ENCODE data around the gene BTBD2.

DNA sequence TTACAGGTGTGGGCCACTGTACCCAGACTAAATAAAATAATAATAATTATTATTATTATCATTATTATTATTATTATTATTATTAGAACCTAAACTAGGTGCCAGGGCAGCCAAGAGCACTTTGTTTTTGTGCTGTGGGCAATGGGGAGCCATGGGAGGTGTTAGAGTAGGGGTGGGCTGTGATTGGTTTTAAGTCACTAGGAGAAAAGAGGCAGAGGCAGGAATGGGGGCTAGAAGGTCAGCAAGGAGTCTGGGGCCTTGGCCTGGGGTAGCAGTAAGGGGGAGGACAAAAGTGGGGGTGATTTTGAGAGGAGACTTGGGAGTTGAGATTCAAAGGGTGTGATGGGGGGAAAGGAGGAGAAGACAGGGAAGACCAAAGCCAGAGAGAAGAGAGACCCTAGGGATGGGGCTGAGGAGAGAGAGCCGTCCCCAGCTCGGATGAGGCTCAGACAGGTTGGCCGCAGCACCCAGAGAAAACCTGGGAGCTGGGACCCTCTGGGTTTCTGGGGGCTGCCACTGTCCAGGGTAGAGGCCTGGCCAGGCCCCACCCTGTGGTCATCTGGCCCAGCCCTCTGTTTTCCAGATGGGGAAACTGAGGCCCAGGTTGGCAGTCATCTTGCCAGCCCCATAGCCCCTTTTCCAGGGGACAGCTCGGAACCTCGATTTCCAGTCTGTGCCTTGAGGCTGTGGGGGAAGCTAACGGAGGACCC, 17.8 kb upstream of the BTBD2 start:
- TF ChIP-seq POLR2AphosphoS5 (IDR thresholded peaks at IDR 0.05; ENCODE audit: low read depth) (no peak), EZH2phosphoT487 (IDR thresholded peaks at IDR 0.05; ENCODE audit: unreplicated experiment) (no peak), EZH2 (IDR thresholded peaks at IDR 0.05; ENCODE audit: low read depth, unreplicated experiment) (no peak), NANOG (IDR thresholded peaks at IDR 0.05; ENCODE audit: borderline replicate concordance) (no peak), ZNF331 (CRISPR knock-in tag; IDR thresholded peaks at IDR 0.05; ENCODE audit: low read depth) (no peak), JUNB (IDR thresholded peaks at IDR 0.05; ENCODE audit: unreplicated experiment) (no peak), CREB1 (CRISPR knock-in tag; IDR thresholded peaks at IDR 0.05; ENCODE audit: low read depth) (no peak)
- TF ChIP-seq, protein P1, sequence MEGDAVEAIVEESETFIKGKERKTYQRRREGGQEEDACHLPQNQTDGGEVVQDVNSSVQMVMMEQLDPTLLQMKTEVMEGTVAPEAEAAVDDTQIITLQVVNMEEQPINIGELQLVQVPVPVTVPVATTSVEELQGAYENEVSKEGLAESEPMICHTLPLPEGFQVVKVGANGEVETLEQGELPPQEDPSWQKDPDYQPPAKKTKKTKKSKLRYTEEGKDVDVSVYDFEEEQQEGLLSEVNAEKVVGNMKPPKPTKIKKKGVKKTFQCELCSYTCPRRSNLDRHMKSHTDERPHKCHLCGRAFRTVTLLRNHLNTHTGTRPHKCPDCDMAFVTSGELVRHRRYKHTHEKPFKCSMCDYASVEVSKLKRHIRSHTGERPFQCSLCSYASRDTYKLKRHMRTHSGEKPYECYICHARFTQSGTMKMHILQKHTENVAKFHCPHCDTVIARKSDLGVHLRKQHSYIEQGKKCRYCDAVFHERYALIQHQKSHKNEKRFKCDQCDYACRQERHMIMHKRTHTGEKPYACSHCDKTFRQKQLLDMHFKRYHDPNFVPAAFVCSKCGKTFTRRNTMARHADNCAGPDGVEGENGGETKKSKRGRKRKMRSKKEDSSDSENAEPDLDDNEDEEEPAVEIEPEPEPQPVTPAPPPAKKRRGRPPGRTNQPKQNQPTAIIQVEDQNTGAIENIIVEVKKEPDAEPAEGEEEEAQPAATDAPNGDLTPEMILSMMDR (conservative IDR thresholded peaks at IDR 0.05; ENCODE audit: low read depth in 2 of 2) = no peak
- TF ChIP-seq, protein P2, sequence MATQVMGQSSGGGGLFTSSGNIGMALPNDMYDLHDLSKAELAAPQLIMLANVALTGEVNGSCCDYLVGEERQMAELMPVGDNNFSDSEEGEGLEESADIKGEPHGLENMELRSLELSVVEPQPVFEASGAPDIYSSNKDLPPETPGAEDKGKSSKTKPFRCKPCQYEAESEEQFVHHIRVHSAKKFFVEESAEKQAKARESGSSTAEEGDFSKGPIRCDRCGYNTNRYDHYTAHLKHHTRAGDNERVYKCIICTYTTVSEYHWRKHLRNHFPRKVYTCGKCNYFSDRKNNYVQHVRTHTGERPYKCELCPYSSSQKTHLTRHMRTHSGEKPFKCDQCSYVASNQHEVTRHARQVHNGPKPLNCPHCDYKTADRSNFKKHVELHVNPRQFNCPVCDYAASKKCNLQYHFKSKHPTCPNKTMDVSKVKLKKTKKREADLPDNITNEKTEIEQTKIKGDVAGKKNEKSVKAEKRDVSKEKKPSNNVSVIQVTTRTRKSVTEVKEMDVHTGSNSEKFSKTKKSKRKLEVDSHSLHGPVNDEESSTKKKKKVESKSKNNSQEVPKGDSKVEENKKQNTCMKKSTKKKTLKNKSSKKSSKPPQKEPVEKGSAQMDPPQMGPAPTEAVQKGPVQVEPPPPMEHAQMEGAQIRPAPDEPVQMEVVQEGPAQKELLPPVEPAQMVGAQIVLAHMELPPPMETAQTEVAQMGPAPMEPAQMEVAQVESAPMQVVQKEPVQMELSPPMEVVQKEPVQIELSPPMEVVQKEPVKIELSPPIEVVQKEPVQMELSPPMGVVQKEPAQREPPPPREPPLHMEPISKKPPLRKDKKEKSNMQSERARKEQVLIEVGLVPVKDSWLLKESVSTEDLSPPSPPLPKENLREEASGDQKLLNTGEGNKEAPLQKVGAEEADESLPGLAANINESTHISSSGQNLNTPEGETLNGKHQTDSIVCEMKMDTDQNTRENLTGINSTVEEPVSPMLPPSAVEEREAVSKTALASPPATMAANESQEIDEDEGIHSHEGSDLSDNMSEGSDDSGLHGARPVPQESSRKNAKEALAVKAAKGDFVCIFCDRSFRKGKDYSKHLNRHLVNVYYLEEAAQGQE (IDR thresholded peaks at IDR 0.05; ENCODE audit: unreplicated experiment) = no peak
- TF ChIP-seq, protein P3, sequence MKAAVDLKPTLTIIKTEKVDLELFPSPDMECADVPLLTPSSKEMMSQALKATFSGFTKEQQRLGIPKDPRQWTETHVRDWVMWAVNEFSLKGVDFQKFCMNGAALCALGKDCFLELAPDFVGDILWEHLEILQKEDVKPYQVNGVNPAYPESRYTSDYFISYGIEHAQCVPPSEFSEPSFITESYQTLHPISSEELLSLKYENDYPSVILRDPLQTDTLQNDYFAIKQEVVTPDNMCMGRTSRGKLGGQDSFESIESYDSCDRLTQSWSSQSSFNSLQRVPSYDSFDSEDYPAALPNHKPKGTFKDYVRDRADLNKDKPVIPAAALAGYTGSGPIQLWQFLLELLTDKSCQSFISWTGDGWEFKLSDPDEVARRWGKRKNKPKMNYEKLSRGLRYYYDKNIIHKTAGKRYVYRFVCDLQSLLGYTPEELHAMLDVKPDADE (IDR thresholded peaks at IDR 0.05) = no peak
- TF ChIP-seq, protein P4, sequence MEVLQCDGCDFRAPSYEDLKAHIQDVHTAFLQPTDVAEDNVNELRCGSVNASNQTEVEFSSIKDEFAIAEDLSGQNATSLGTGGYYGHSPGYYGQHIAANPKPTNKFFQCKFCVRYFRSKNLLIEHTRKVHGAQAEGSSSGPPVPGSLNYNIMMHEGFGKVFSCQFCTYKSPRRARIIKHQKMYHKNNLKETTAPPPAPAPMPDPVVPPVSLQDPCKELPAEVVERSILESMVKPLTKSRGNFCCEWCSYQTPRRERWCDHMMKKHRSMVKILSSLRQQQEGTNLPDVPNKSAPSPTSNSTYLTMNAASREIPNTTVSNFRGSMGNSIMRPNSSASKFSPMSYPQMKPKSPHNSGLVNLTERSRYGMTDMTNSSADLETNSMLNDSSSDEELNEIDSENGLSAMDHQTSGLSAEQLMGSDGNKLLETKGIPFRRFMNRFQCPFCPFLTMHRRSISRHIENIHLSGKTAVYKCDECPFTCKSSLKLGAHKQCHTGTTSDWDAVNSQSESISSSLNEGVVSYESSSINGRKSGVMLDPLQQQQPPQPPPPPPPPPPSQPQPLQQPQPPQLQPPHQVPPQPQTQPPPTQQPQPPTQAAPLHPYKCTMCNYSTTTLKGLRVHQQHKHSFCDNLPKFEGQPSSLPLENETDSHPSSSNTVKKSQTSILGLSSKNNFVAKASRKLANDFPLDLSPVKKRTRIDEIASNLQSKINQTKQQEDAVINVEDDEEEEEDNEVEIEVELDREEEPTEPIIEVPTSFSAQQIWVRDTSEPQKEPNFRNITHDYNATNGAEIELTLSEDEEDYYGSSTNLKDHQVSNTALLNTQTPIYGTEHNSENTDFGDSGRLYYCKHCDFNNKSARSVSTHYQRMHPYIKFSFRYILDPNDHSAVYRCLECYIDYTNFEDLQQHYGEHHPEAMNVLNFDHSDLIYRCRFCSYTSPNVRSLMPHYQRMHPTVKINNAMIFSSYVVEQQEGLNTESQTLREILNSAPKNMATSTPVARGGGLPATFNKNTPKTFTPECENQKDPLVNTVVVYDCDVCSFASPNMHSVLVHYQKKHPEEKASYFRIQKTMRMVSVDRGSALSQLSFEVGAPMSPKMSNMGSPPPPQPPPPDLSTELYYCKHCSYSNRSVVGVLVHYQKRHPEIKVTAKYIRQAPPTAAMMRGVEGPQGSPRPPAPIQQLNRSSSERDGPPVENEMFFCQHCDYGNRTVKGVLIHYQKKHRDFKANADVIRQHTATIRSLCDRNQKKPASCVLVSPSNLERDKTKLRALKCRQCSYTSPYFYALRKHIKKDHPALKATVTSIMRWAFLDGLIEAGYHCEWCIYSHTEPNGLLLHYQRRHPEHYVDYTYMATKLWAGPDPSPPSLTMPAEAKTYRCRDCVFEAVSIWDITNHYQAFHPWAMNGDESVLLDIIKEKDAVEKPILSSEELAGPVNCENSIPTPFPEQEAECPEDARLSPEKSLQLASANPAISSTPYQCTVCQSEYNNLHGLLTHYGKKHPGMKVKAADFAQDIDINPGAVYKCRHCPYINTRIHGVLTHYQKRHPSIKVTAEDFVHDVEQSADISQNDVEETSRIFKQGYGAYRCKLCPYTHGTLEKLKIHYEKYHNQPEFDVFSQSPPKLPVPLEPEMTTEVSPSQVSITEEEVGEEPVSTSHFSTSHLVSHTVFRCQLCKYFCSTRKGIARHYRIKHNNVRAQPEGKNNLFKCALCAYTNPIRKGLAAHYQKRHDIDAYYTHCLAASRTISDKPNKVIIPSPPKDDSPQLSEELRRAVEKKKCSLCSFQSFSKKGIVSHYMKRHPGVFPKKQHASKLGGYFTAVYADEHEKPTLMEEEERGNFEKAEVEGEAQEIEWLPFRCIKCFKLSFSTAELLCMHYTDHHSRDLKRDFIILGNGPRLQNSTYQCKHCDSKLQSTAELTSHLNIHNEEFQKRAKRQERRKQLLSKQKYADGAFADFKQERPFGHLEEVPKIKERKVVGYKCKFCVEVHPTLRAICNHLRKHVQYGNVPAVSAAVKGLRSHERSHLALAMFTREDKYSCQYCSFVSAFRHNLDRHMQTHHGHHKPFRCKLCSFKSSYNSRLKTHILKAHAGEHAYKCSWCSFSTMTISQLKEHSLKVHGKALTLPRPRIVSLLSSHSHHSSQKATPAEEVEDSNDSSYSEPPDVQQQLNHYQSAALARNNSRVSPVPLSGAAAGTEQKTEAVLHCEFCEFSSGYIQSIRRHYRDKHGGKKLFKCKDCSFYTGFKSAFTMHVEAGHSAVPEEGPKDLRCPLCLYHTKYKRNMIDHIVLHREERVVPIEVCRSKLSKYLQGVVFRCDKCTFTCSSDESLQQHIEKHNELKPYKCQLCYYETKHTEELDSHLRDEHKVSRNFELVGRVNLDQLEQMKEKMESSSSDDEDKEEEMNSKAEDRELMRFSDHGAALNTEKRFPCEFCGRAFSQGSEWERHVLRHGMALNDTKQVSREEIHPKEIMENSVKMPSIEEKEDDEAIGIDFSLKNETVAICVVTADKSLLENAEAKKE (CRISPR knock-in tag; IDR thresholded peaks at IDR 0.05) = no peak
